ENCODE measurements around the gene ELOB.

The ELOB gene

GRCh38 chr16:2779978-2780898 is 3.2 kb upstream of the ELOB start:
- DNase-seq: no peak

- DNase-seq: no peak
These were observed 2.3 kb upstream of the ELOB start for GRCh38 chr16:2779151-2779920.

- no peak for DNase-seq
These were observed 1.5 kb upstream of the ELOB start for GRCh38 chr16:2778630-2778958.

- DNase-seq: peak; percentile 33
These were observed 986 bp upstream of the ELOB start for GRCh38 chr16:2777903-2778629.

GRCh38 chr16:2776500-2777139 is 460 bp downstream of the ELOB start:
- peak; percentile 38 for DNase-seq

GRCh38 chr16:2775765-2776499 is 1.1 kb downstream of the ELOB start:
- DNase-seq: no peak

- DNase-seq: no peak
These were observed 1.9 kb downstream of the ELOB start for GRCh38 chr16:2775131-2775716.

- no peak for DNase-seq
These were observed 2.8 kb downstream of the ELOB start for GRCh38 chr16:2774161-2774891.

GRCh38 chr16:2773188-2773968 is 3.7 kb downstream of the ELOB start:
- DNase-seq: no peak

GRCh38 chr16:2771496-2772402 is 5.3 kb downstream of the ELOB start:
- no peak for DNase-seq

- peak; percentile 36 for DNase-seq
These were observed 6.8 kb downstream of the ELOB start for GRCh38 chr16:2770057-2770951.

GRCh38 chr16:2769675-2770056 is 7.4 kb downstream of the ELOB start:
- no peak for DNase-seq

- no peak for DNase-seq
These were observed 8.0 kb downstream of the ELOB start for GRCh38 chr16:2769100-2769529.

- no peak for DNase-seq
These were observed 8.5 kb downstream of the ELOB start for GRCh38 chr16:2768403-2769089.

GRCh38 chr16:2767891-2768290 is 9.2 kb downstream of the ELOB start:
- DNase-seq: no peak

GRCh38 chr16:2767140-2767731 is 9.8 kb downstream of the ELOB start:
- no peak for DNase-seq
